Activated naive CD8-positive, alpha-beta T cell treated with anti-CD3 and anti-CD28 coated beads, Interleukin-2, amount 10 ng/mL, durations not matched to agents 7 days and 5 days (primary cell): ENCODE measurements around the gene RAMP2. TPM values are rescaled to one million over a fixed set of nuclear protein-coding genes. Genes with fewer than 3 reads are reported as not detected.
A peak's percentile ranks its signal among the peaks of the same experiment; 100 is the strongest.
"Not testable (repeated sequence)": the region's sequence is repeated elsewhere in the genome, so short reads cannot be mapped to it uniquely, and the experiment has no call there.

Experiments used
- ATAC-seq: fragments of 150-1000 bp; cut with Tn5 transposase; one replicate; pipeline ENCODE4 v1.10.0; 2021; ENCODE audit warnings: low read depth, moderate library complexity
- POLR2A ChIA-PET: fragments of 350-600 bp; sonication (Branson Sonifier 250); formaldehyde crosslinking; loops from one replicate; lab custom pipeline; 2021; ENCODE audit warnings: antibody characterized with exemption; lab: Charles Lee
- DNase-seq: peaks from one replicate; pipeline ENCODE4 v3.0.0; 2021
- H3K27ac Mint-ChIP-seq: one replicate; pipeline ENCODE4 v1.8.0; 2022; ENCODE audit warnings: mild to moderate bottlenecking, mixed read lengths
- H3K27me3 Mint-ChIP-seq: one replicate; pipeline ENCODE4 v1.8.0; 2022; ENCODE audit warnings: mild to moderate bottlenecking, moderate library complexity, mixed read lengths
- H3K36me3 Mint-ChIP-seq: one replicate; pipeline ENCODE4 v1.8.0; 2021; ENCODE audit warnings: mild to moderate bottlenecking, mixed read lengths
- H3K4me1 Mint-ChIP-seq: one replicate; pipeline ENCODE4 v1.8.0; 2021; ENCODE audit warnings: mixed read lengths
- H3K4me3 Mint-ChIP-seq: one replicate; pipeline ENCODE4 v1.8.0; 2022; ENCODE audit warnings: mild to moderate bottlenecking, moderate library complexity, mixed read lengths
- H3K9me3 Mint-ChIP-seq: one replicate; pipeline ENCODE4 v1.8.0; 2021; ENCODE audit warnings: mixed read lengths
- total RNA-seq, 2 experiments: library from RNA; stranded (reverse); gene quantifications; one replicate each; pipeline ENCODE4 v1.2.3, GENCODE V29; 2021

The RAMP2 gene
- not detected for total RNA-seq

GRCh38 chr17:42760652-42761581, at the start of gene RAMP2:
Gene RAMP2, plus strand, starts transcription at chr17:42761227. Its CDS starts 35 bp downstream, at chr17:42761262.
- Mint-ChIP-seq H3K9me3 (no peaks in the 10 kb centered on the region), H3K4me3 (peak within 1 kb of the TSS; percentile 18), H3K36me3 (no peaks in the 10 kb centered on the region), H3K4me1 (no peaks in the 10 kb centered on the region), H3K27ac (no peak within 1 kb of the TSS), H3K27me3 (peaks cover 64% of the 10 kb centered on the region)
- POLR2A ChIA-PET, result interaction anchor here (0.6 to 1.7 kb wide), 5 partner anchors 11 to 183 kb away, joined by 3 to 6 read pairs (median 5); partner anchors contain the start of genes PSMC3IP and VPS25
- DNase-seq (no peak), ATAC-seq (peak; percentile 38)

GRCh38 chr17:42720996-42721583, 39.9 kb upstream of the RAMP2 start:
- ATAC-seq (peak; percentile 76), DNase-seq (no peak)
- Mint-ChIP-seq H3K4me1 (no peaks in the 10 kb centered on the region), H3K4me3 (no peak overlapping the region), H3K9me3 (no peaks in the 10 kb centered on the region), H3K27me3 (no peaks in the 10 kb centered on the region), H3K36me3 (peaks cover 37% of the 10 kb centered on the region), H3K27ac (no peak overlapping the region)
- POLR2A ChIA-PET, result no interaction called here

GRCh38 chr17:42723636-42724035, 37.4 kb upstream of the RAMP2 start:
- H3K27me3 Mint-ChIP-seq, result no peaks in the 10 kb centered on the region
- H3K27ac Mint-ChIP-seq, result no peak overlapping the region
- ATAC-seq (no peak), DNase-seq (no peak)
- POLR2A ChIA-PET, result no interaction called here
- H3K9me3 Mint-ChIP-seq, result no peaks in the 10 kb centered on the region
- H3K4me1 Mint-ChIP-seq, result no peaks in the 10 kb centered on the region
- no peak overlapping the region for H3K4me3 Mint-ChIP-seq
- H3K36me3 Mint-ChIP-seq, result peaks cover 30% of the 10 kb centered on the region

GRCh38 chr17:42725143-42725542, 35.9 kb upstream of the RAMP2 start:
- peaks cover 23% of the 10 kb centered on the region for H3K36me3 Mint-ChIP-seq
- H3K27ac Mint-ChIP-seq, result no peak overlapping the region
- no peaks in the 10 kb centered on the region for H3K27me3 Mint-ChIP-seq
- no peaks in the 10 kb centered on the region for H3K9me3 Mint-ChIP-seq
- no peak for DNase-seq
- H3K4me1 Mint-ChIP-seq, result no peaks in the 10 kb centered on the region
- ATAC-seq, result no peak
- H3K4me3 Mint-ChIP-seq, result no peak overlapping the region
- POLR2A ChIA-PET, result interaction anchor here (0.5 to 0.9 kb wide), 3 partner anchors 39 to 204 kb away, joined by 3 to 4 read pairs (median 4); partner anchors contain the start of gene VPS25

GRCh38 chr17:42740699-42741098, 20.3 kb upstream of the RAMP2 start:
- ATAC-seq (no peak), DNase-seq (no peak)
- Mint-ChIP-seq H3K36me3 (no peaks in the 10 kb centered on the region), H3K4me1 (peaks cover 15% of the 10 kb centered on the region), H3K27me3 (peaks cover 6% of the 10 kb centered on the region), H3K4me3 (no peak overlapping the region), H3K27ac (no peak overlapping the region), H3K9me3 (no peaks in the 10 kb centered on the region)
- POLR2A ChIA-PET, result no interaction called here

- H3K4me3 Mint-ChIP-seq, H3K27ac Mint-ChIP-seq, H3K36me3 Mint-ChIP-seq, H3K9me3 Mint-ChIP-seq, ATAC-seq, DNase-seq: not testable (repeated sequence)
- H3K27me3 Mint-ChIP-seq, result peaks cover 24% of the 10 kb centered on the region
- POLR2A ChIA-PET, result interaction anchor here (0.6 to 0.7 kb wide), 4 partner anchors 8 to 574 kb away, joined by 3 to 5 read pairs (median 4); no protein-coding TSS in a partner anchor
- peaks cover 15% of the 10 kb centered on the region for H3K4me1 Mint-ChIP-seq
Observed at GRCh38 chr17:42742916-42743315, 18.1 kb upstream of the RAMP2 start.

GRCh38 chr17:42743595-42744282, 17.3 kb upstream of the RAMP2 start:
- peak overlapping the region; percentile 97 for H3K4me3 Mint-ChIP-seq
- ATAC-seq (no peak), DNase-seq (no peak)
- H3K4me1 Mint-ChIP-seq, result peaks cover 15% of the 10 kb centered on the region
- H3K36me3 Mint-ChIP-seq, result no peaks in the 10 kb centered on the region
- POLR2A ChIA-PET, result interaction anchor here (0.7 kb wide), 1 partner anchor 9 kb away, joined by 4 read pairs; no protein-coding TSS in a partner anchor
- peaks cover 31% of the 10 kb centered on the region for H3K27me3 Mint-ChIP-seq
- no peaks in the 10 kb centered on the region for H3K9me3 Mint-ChIP-seq
- peak overlapping the region; percentile 95 for H3K27ac Mint-ChIP-seq

- peak overlapping the region; percentile 97 for H3K4me3 Mint-ChIP-seq
- H3K4me1 Mint-ChIP-seq, result peaks cover 15% of the 10 kb centered on the region
- POLR2A ChIA-PET, result no interaction called here
- H3K36me3 Mint-ChIP-seq, result no peaks in the 10 kb centered on the region
- H3K27ac Mint-ChIP-seq, result peak overlapping the region; percentile 95
- DNase-seq, result no peak
- no peaks in the 10 kb centered on the region for H3K9me3 Mint-ChIP-seq
- peak; percentile 55 for ATAC-seq
- peaks cover 36% of the 10 kb centered on the region for H3K27me3 Mint-ChIP-seq
Observed at GRCh38 chr17:42744283-42744805, 16.7 kb upstream of the RAMP2 start.

- H3K36me3 Mint-ChIP-seq, result no peaks in the 10 kb centered on the region
- peaks cover 15% of the 10 kb centered on the region for H3K4me1 Mint-ChIP-seq
- peak within 1 kb of the TSS; percentile 97 for H3K4me3 Mint-ChIP-seq
- POLR2A ChIA-PET, result no interaction called here
- peak; percentile 97 for DNase-seq
- H3K27ac Mint-ChIP-seq, result peak within 1 kb of the TSS; percentile 95
- H3K27me3 Mint-ChIP-seq, result peaks cover 36% of the 10 kb centered on the region
- no peaks in the 10 kb centered on the region for H3K9me3 Mint-ChIP-seq
- ATAC-seq, result peak; percentile 95
Observed at GRCh38 chr17:42744806-42745617, 16.0 kb upstream of the RAMP2 start, which contains the start of gene EZH1. Gene EZH1, minus strand, starts transcription at chr17:42745040. Its CDS starts 16,099 bp downstream, at chr17:42728941.

GRCh38 chr17:42748202-42748907, 12.7 kb upstream of the RAMP2 start:
- no peaks in the 10 kb centered on the region for H3K9me3 Mint-ChIP-seq
- H3K27me3 Mint-ChIP-seq, result peaks cover 53% of the 10 kb centered on the region
- ATAC-seq (no peak), DNase-seq (no peak)
- no peaks in the 10 kb centered on the region for H3K36me3 Mint-ChIP-seq
- H3K27ac Mint-ChIP-seq, result no peak overlapping the region
- POLR2A ChIA-PET, result no interaction called here
- no peak overlapping the region for H3K4me3 Mint-ChIP-seq
- H3K4me1 Mint-ChIP-seq, result peaks cover 15% of the 10 kb centered on the region

- ATAC-seq, result no peak
- Mint-ChIP-seq H3K9me3 (no peaks in the 10 kb centered on the region), H3K27ac (no peak overlapping the region), H3K4me3 (no peak overlapping the region), H3K27me3 (peaks cover 58% of the 10 kb centered on the region), H3K4me1 (peaks cover 8% of the 10 kb centered on the region), H3K36me3 (no peaks in the 10 kb centered on the region)
- POLR2A ChIA-PET, result interaction anchor here (0.9 to 1.1 kb wide), 3 partner anchors 11 to 24 kb away, joined by 3 to 4 read pairs (median 3); partner anchors contain the start of genes RAMP2 and VPS25
- no peak for DNase-seq
Observed at GRCh38 chr17:42748908-42749798, 11.9 kb upstream of the RAMP2 start.
